Measurements from ENCODE around the gene ZNF106.

Gene ZNF106

DNA sequence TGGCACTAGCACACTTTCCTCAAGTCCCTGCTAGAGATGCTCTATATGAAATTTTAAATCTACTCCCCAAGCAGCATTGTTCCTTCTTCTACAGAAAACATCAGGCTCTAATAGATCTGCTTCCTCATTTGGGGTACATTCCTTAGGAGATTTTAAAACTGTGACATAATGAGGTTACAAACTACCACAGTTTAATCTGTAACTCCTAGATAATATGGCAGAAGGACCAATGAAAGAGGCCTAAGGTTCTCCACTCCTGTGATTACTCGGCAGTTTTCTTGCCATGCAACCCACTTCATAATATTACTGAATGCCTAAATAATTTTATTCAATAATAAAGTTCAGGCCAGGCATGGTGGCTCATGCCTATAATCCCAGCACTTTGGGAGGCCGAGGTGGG, 16.1 kb downstream of the ZNF106 start:
- DNase-seq (ENCODE audit: low spot score) = no peak

DNA sequence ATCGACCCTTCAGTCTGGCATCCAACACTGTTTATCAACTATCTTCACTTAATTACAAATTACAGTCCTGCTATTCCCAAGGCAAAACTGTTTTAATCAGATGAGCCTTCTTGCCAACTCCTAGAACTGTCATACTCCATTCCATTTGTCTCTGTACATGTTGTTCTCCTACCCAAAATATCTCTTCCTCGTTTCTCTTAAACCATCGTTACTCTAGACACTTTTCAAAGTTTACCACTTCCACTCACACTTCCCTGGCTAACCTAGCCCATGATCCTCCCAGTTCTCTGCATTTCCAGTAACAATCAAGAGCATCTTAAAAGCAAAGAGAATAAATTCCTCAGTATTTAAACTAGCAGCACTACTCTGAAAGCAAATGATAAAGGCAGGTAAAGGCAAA, 19.9 kb downstream of the ZNF106 start:
- DNase-seq (ENCODE audit: low spot score) = no peak

DNA sequence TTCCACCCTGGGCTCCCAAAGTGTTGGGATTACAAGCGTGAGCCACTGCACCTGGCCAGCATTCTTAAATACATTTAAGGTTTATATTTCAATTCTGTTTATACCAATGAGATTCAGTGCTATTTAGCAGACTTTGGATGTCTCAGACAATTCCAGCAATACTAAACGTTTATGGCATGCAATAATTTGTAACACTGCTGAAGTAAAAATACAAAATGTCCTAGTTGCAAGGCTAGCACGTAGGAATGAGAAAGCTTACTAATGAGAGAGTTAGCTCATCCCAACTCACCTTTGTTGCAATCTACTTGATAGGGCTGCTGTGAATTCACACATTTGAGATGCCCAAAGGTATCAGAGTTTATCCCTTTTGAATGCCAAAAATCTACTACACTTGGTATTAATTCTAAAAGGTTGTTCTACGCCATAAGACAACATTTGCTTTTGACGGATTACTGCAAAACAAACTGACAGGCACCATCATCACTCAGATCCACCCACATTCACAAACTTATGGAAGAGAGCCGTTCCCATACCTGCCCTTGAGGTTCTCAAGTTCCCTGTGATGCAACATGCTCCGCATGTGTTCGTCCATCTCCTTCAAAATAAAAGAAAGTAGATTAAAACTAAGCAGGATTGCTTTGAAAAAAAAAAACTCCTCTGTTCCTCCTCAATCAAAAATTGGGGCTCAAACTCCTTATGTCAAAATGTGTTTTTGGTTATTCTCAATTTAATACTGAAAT, 25.3 kb downstream of the ZNF106 start:
- DNase-seq (ENCODE audit: low spot score) = no peak

DNA sequence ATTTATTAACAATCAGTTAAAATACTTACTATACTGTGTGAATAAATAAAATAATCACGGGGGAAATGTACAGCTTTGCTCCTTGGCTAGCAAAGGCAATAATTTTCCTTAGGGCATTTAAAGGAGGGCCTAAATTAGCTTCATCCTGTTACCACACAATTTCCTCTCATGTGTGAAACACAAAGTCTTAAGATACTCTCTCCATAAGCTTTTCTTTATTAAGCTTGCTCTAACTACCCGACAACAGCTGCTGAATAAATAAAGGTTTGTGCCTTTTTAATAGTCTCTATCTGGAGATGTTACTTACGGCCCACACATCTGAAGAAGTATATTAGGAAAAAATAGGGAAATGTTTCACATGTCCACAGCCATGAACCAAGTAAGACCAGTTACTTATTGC, 29.7 kb downstream of the ZNF106 start:
- no peak for DNase-seq (ENCODE audit: low spot score)

DNA sequence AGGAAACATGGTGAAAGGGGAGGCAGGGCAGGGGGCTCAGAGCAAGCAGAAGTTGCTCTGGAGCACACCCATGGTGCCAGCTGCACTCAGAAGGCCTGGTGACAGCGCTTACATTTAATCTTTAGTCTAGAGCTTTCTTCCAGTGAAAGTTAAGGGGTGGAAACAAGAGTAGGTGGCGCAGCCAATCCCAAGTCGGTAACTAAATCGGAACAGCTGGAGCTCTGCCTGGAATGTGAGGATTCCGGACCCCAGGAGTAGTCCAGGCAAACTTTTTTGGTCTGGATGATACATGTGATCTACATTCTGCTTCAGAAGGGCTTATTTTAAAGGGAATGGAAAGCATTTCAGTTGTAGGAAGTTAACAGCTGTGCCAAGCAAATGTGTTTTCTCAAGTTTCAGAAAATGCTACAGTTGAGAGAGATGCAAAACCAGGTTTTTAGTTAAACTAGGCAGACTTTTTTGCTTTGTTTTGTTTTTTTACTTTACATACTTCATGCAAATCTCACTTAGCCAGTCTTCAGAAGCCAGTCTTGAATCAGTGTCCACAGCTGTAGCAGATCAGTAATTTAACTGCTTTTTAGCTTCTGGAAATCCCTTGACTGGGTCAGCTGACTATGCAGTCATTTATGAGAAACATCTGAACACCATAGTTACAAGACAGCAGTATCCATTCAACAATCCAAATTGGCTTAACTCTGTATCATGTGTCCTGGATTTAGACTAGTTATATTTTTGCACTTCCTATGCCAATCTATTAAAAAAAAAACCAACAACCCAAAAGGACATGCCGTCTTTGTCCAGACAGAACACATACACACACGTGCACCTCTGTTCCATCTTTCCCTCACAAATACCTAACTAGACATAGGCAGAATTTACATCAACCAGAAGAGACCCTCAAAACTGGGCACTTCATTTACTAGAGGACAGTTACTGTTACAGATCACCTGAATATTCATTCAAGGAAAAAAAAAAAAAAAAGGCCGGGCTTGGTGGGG, 33.2 kb downstream of the ZNF106 start:
- no peak for DNase-seq (ENCODE audit: low spot score)

DNA sequence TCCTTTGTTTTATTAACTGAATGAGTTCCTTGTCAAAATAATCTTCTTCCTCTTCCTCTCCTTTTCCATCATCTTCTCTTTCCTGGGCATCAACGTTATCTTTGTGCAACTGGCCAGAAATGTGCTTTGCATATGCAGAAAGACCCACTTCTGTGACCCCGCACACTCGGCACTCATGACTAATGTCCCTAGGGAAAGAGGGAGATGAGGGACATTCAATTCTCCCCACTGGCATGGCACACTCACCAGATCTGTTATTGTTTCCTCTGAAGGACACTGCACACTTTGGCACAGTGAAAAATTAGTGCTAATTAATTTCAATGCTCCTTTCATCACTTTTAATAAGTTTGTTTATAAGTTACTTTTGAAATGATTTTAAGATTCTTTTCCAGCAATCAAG, 34.0 kb downstream of the ZNF106 start:
- no peak for DNase-seq (ENCODE audit: low spot score)

DNA sequence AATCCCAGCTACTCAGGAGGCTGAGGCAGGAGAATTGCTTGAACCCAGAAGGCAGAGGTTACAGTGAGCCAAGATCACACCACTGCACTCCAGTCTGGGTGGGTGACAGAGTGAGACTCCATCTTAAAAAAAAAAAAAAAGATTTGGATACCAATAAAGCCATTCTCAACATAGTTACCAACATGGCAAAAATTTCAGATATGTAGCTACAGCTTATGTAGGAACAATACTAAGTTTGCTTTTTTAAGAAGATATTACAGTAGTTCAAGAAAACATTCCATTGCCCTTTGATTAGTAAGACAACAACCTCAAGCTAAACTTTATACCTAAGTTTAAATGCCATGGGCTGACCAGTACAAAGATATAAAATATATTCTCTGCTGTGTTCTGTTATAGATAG, 34.4 kb downstream of the ZNF106 start:
- DNase-seq (ENCODE audit: low spot score) = no peak

DNA sequence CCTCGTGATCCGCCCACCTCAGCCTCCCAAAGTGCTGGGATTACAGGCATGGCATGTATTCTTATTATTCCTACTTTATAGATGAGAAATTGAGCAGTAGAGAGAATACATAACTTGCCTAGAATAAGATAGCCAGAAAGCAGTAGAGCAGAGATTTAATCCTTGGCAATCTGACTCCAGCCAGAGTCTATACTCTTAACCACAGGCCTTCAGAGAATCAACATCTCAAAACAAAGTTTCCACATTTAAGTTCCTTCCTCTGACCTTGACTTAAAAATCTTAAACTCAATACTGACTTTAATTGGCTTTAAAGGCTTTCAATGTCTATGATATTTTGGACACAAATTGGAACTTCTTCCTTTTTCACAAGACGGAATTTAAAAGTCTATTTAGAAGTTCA, 37.1 kb downstream of the ZNF106 start:
- no peak for DNase-seq (ENCODE audit: low spot score)

DNA sequence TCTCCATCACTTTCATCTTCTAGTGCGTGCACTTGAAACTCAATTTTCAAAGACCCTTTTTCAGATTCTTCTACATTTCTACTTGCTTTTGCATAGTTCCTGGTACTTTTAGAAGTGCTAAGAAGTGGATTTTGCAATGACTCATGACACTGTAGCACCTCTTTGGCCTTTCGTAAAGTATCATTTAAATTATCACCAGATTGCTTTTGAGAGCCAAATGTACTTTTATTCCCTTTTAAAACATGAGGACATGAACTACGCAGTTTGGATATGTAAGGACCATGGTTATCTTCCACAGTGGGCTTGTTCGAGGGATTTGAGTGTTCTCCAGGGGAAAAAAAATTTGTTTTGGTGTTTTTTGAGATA, 40.5 kb downstream of the ZNF106 start:
- no peak for DNase-seq (ENCODE audit: low spot score)

DNA sequence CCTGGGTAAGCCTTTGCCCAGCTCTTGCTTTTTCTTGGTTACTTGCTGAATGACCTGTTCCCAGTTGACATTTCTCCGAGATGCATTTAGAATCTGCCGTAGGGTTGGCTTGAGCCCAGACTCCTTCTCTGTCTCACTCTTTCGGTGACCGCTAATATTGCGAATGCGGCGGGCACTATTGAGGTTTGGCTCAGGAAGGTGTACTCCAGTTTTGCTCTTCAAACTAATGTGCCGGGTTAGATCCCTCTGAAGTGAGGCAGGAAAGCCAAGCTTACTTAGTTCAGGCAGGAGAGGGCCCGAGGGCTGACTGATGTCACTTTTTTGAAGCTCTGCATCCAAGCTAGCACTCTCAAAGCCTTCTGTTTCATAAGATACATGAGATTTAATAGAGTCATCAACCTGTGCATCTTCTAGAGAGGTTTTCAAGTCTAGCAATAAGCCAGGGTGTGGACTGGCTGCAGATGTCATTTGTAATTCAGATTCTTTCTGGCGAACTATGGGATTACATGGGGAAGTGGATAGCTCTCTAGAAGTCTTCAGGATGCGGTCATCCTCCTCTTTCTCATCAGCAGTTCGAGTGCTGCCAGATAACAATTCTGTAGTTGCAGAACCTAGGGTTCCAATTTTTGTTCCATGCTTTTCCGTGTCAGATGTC, 41.0 kb downstream of the ZNF106 start:
- no peak for DNase-seq (ENCODE audit: low spot score)

DNA sequence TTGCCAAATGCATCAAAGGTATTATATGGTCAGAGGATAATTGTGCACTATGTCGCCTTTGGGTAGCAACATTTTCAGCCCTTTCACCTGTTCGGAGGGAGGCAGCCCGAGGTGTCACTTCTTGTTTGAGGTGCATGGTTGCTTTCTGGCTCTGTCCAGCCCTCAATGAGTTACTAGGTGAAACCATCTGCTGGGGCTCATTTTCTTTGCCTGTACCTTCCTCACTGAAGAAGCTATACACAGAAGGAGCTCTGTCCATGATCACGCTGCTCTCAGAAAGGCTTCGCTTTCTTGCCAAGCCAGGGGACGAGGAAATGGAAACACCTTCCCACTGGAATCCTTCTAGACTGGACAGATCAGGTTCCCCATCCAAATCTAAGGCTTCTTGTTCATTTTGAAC, 42.7 kb downstream of the ZNF106 start:
- DNase-seq (ENCODE audit: low spot score) = no peak

DNA sequence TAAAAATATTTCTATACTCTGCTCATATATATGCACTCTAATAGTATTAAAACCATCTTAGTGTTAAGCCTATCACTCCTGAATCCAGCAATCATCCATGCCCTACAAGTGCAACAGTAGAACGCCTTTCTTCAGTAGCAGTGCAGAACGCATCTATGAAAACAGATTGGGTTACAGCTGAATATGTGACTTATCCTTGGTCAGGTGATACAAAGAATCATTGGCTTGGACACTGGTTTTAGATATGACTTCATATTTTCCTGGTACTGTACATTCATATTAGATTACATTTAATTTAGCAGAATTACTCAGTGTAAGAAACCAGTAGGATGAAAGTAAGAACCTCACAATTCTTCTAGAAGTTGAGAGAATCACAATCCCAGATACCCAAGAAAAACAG, 43.3 kb downstream of the ZNF106 start:
- DNase-seq (ENCODE audit: low spot score) = no peak

DNA sequence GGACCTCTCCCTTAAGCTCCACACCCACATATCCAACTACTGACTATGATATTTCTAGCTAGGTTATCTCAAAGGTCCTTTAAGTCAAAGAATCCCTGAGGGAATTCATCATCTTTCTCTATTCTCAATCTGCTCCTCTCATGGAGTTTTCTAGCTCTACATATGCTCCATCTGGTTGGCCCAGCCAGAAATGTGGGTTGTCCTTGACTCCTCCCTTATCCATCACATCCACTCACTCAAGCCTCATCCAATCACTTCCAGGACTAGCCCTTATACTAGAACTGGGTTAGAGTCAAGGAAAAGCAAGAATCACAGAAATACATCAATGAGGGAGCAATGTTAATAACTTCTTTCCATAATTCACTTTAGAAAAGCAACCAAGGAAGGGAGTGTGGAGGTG, 45.4 kb downstream of the ZNF106 start:
- no peak for DNase-seq (ENCODE audit: low spot score)

DNA sequence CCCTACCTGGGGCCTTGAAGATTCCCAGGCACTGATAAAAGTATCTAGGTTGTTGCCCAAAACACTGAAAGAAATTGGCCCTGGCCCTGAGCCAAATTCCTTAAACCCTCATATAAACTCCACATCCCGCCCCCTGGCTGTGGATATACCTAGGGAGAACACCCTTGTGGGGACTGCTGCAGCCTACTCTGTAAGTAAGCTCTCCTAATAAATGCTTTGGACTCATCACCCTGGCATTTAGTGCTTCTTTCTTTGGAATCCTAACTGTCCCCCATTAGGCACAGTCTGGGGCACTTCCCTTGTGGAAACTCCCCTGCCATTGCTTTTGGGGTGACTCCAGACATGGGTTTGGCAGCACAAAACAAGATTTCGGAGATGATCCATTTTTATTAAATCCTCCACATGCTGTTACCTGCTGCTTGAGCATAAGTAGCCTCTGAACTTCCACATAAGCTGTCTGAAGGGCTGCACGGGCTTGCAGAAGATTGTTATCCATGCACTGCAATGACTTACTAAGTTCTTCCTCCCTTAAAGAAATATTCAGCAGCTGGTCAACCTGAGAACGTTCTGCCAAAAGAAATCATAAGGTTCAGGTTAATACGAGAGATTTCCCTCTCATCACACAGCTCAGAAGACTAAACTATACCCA, 46.4 kb downstream of the ZNF106 start:
- no peak for DNase-seq (ENCODE audit: low spot score)

DNA sequence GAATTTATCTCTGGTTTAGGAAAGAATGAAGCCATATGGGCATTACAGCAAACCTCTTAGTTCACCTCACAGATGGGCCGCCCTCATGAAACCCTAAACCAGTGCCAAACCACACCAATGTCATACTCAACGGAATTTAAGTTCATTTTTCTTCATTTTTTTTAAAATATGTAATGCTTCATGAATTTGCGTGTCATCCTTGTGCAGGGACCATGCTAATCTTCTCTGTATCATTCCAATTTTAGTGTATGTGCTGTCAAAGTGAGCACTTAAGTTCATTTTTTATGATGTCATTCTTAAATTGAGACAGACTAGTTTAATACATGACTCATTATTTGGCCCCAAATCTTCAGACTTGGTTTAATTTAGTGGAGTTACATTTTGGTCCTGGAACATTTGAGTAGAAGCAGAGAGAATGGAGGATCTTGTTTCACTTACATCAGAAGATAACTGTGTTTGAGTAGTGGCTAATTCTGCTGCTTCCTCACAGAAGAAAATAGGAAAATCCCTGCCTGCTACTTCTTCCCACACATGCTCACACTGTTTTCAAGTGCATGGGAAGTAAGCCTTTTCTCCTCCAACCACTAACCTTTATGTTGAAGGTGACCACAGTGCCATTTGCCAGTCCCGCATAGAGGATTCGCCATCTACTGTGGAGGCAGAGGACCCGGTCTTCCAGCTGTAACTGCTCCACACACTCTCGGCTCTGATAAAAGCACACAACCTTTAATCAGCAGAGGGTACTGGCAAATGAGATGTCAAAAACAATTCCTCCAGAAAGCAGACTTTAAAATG, 63.3 kb downstream of the ZNF106 start:
- DNase-seq (ENCODE audit: low spot score) = no peak

DNA sequence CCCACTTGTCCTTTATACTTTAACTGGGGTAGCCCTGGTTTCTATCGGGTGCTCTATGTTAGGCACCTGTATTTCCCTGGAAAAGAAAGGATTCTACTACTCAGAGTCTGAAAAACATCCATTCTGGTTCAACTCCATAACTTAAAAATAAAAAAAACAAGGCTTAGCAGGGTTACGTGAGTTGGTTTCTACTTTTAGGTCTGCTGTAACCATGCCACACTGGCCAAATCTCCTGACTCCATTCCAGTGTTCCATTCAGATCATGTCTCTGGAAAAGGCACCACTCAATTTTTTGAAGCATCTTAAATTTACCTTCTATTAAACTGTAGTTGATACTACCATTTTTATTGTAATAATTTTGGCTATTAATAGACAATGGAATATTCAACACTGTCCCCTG, 69.6 kb downstream of the ZNF106 start:
- DNase-seq (ENCODE audit: low spot score) = no peak

DNA sequence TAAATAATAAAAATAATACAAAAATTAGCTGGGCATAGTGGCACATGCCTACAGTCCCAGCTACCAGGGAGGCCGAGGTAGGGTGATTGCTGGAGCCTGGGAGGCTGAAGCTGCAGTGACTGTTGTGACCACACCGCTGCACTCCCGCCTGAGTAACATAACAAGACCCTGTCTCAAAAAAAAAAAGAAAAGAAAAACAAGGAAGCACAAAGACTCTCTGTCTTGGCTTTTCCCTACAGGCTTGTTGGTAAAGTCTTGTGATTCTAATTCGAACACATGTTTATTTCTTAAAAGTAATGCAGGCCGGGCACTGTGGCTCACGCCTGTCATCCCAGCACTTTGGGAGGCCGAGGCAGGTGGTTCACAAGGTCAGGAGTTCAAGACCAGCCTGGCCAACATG, 71.6 kb downstream of the ZNF106 start:
- DNase-seq (ENCODE audit: low spot score) = no peak

DNA sequence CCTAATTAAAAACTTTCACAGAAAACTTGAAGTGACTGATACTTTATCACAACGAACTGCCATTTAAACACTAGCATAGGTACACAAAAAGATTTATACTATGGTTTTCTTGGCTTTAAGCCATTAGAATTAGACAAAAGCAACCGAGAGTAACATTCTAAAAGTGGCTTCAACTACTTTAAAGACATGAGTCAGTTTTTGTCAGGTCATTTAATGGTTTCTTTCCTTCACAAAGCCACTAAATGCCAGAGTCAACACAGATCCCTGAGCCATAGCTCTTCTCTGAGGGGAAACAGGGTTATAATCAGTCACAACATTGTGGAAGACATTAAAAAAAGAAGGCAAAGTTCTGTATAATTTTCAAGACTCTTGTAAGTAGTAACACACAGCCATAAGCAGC, 77.0 kb downstream of the ZNF106 start:
- DNase-seq (ENCODE audit: low spot score) = no peak

DNA sequence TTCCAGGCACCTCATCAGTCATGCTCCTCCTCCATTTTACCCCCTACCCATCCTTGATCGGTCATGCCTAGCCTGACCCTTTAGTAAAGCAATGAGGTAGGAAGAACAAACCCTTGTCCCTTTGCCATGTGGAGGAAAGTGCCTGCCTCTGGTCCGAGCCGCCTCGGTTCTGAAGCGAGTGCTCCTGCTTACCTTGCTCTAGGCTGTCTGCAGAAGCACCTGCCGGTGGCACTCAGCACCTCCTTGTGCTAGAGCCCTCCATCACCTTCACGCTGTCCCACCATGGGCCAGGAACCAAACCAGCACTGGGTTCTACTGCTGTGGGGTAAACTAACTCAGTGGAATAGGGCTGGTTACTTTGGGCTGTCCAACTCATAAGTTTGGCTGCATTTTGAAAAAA, 79.1 kb downstream of the ZNF106 start:
- DNase-seq (ENCODE audit: low spot score) = no peak

DNA sequence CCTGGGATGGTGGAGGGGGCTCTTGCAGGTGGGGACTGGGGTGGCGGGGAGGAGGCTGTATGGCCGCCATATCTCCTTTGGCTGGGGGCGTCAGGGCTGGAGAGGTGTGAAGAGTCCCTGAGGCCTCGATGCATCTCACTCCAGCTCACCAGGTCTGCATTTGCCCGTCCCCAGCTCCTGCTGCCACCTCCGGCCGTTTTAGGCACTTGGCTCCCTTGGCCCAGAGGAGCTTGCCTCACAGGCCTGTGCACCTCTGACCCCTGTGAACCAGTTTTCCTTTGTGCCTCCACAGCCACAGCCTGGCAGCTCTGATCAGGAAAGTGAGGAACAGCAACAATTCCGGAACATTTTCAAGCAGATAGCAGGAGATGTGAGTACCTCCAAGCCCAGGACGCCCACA, 81.9 kb downstream of the ZNF106 start:
- no peak for DNase-seq (ENCODE audit: low spot score)

DNA sequence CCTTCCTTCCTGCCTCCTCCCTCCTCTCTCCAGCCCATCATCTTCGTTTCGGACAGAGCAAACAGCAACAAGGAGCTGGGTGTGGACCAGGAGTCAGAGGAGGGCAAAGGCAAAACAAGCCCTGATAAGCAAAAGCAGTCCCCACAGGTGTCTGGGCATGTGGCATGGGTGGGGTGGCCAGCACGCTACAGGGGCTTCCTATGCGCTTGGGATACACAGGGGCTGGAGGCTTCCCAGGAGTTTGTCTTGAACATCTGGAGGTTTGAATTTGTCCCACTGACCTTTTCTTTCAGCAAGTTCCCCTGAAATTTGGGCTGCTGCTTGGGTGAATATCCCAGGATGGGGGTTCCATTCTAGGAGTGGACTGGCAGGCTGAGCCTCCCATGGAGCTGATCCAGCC, 82.8 kb downstream of the ZNF106 start:
- no peak for DNase-seq (ENCODE audit: low spot score)
